ENCODE results near the gene PFKFB4.

GRCh38 chr3:48567090-48567489 lies 10.5 kb upstream of the PFKFB4 start:
- TF ChIP-seq RFX5 (IDR thresholded peaks at IDR 0.05; ENCODE audit: low read depth, low read length) (no peak), POLR2A (IDR thresholded peaks at IDR 0.05; ENCODE audit: low read depth, low read length) (no peak), CHD1 (IDR thresholded peaks at IDR 0.05; ENCODE audit: low read depth, low read length) (no peak), ELK1 (IDR thresholded peaks at IDR 0.05; ENCODE audit: borderline replicate concordance, low read depth, low read length) (no peak), CEBPB (IDR thresholded peaks at IDR 0.05; ENCODE audit: low read depth, low read length) (no peak), BHLHE40 (IDR thresholded peaks at IDR 0.05; ENCODE audit: low read depth, low read length) (no peak), MAZ (IDR thresholded peaks at IDR 0.05; ENCODE audit: borderline replicate concordance, low read depth, low read length) (no peak), MAFK (IDR thresholded peaks at IDR 0.05; ENCODE audit: low read depth, low read length) (no peak), SMC3 (IDR thresholded peaks at IDR 0.05; ENCODE audit: low read depth, low read length) (no peak), NFE2L2 (IDR thresholded peaks at IDR 0.05; ENCODE audit: low read depth, low read length) (no peak), RAD21 (IDR thresholded peaks at IDR 0.05; ENCODE audit: low read length) (no peak)
- TF ChIP-seq, protein P1, sequence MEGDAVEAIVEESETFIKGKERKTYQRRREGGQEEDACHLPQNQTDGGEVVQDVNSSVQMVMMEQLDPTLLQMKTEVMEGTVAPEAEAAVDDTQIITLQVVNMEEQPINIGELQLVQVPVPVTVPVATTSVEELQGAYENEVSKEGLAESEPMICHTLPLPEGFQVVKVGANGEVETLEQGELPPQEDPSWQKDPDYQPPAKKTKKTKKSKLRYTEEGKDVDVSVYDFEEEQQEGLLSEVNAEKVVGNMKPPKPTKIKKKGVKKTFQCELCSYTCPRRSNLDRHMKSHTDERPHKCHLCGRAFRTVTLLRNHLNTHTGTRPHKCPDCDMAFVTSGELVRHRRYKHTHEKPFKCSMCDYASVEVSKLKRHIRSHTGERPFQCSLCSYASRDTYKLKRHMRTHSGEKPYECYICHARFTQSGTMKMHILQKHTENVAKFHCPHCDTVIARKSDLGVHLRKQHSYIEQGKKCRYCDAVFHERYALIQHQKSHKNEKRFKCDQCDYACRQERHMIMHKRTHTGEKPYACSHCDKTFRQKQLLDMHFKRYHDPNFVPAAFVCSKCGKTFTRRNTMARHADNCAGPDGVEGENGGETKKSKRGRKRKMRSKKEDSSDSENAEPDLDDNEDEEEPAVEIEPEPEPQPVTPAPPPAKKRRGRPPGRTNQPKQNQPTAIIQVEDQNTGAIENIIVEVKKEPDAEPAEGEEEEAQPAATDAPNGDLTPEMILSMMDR (conservative IDR thresholded peaks at IDR 0.05; ENCODE audit: low read depth, low read length): no peak
- TF ChIP-seq, protein P2, sequence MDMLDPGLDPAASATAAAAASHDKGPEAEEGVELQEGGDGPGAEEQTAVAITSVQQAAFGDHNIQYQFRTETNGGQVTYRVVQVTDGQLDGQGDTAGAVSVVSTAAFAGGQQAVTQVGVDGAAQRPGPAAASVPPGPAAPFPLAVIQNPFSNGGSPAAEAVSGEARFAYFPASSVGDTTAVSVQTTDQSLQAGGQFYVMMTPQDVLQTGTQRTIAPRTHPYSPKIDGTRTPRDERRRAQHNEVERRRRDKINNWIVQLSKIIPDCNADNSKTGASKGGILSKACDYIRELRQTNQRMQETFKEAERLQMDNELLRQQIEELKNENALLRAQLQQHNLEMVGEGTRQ (IDR thresholded peaks at IDR 0.05; ENCODE audit: low read depth, low read length): no peak
